SKM-1 treated with dmso at 0.1 percent for 144 hours (cell line): ENCODE data around the gene KDM5A.

Experiments used
- DNase-seq: peaks from one replicate; lab custom pipeline; 2025; ENCODE audit not compliant: unreplicated experiment; lab: John Stamatoyannopoulos, UW

The KDM5A gene

GRCh38 chr12:275812-276211, 113.3 kb downstream of the KDM5A start:
- no peak for DNase-seq

- DNase-seq: no peak
Measured at GRCh38 chr12:273382-273781, 115.7 kb downstream of the KDM5A start.

GRCh38 chr12:272942-273341, 116.2 kb downstream of the KDM5A start:
- DNase-seq: no peak

- DNase-seq: no peak
Measured at GRCh38 chr12:271161-271560, 118.0 kb downstream of the KDM5A start.

GRCh38 chr12:269191-269590, 119.9 kb downstream of the KDM5A start:
- no peak for DNase-seq

GRCh38 chr12:268483-268840, 120.7 kb downstream of the KDM5A start:
- no peak for DNase-seq

- no peak for DNase-seq
Measured at GRCh38 chr12:267581-268482, 121.3 kb downstream of the KDM5A start.

- no peak for DNase-seq
Measured at GRCh38 chr12:265096-265495, 124.0 kb downstream of the KDM5A start.

GRCh38 chr12:264269-264668, 124.9 kb downstream of the KDM5A start:
- DNase-seq: no peak

- DNase-seq: no peak
Measured at GRCh38 chr12:263574-263973, 125.5 kb downstream of the KDM5A start.

GRCh38 chr12:262817-263216, 126.3 kb downstream of the KDM5A start, which contains the start of gene SLC6A13:
SLC6A13 (minus strand) TSS chr12:262836; CDS start chr12:260052, 2,784 bp downstream.
- no peak for DNase-seq

- no peak for DNase-seq
Measured at GRCh38 chr12:262113-262512, 127.0 kb downstream of the KDM5A start.

- no peak for DNase-seq
Measured at GRCh38 chr12:257521-258321, 131.4 kb downstream of the KDM5A start.

- DNase-seq: no peak
Measured at GRCh38 chr12:256958-257357, 132.2 kb downstream of the KDM5A start.

- DNase-seq: no peak
Measured at GRCh38 chr12:256225-256624, 132.9 kb downstream of the KDM5A start.

GRCh38 chr12:254912-255311, 134.2 kb downstream of the KDM5A start:
- no peak for DNase-seq

GRCh38 chr12:254039-254438, 135.1 kb downstream of the KDM5A start:
- DNase-seq: no peak

GRCh38 chr12:253116-253831, 135.8 kb downstream of the KDM5A start:
- no peak for DNase-seq

- DNase-seq: no peak
Measured at GRCh38 chr12:252636-253035, 136.5 kb downstream of the KDM5A start.

GRCh38 chr12:247271-247670, 141.8 kb downstream of the KDM5A start:
- no peak for DNase-seq

- no peak for DNase-seq
Measured at GRCh38 chr12:243381-243780, 145.7 kb downstream of the KDM5A start.
